Measurements from ENCODE around the gene SLC17A9.

The SLC17A9 gene

DNA sequence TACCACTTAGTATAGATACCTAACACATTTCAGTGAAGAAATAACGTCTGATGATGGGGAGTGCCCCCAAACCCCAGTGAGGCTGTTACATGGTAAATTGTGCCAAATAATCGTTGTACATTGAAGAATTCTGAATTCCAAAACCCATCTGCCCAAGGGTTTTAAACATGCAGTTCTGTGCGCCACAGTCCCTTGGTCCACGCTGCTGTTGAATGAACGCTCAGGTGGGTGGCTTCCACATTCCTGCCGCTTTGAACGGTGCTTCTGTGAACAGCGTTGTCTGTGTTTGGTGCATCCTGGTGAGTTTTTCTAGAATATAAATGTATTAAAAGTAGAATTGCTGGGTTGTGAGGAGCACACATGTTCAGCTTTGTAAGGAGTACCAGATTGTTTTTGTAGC lies 11.6 kb upstream of the SLC17A9 start:
- DNase-seq (ENCODE audit: low spot score): no peak

DNA sequence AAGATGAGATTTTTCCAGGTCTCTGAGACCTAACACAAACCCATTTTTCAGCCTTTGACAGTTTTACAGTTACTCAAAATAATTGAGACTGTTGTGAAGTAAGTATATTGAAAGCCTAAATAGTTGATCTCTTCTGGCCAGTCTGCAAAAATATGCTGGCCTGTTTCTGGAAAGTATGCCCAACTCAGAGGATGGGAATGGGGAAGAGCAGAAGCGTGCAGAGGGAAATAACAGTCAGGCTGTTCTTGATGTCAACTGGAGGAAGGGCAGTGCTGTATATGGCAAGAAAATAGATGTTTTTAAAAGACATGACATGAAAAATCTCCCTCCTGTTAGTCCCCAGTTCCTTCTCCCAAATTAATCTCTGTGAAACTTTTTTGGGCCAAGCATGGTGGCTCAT lies 10.7 kb upstream of the SLC17A9 start:
- no peak for DNase-seq (ENCODE audit: low spot score)

DNA sequence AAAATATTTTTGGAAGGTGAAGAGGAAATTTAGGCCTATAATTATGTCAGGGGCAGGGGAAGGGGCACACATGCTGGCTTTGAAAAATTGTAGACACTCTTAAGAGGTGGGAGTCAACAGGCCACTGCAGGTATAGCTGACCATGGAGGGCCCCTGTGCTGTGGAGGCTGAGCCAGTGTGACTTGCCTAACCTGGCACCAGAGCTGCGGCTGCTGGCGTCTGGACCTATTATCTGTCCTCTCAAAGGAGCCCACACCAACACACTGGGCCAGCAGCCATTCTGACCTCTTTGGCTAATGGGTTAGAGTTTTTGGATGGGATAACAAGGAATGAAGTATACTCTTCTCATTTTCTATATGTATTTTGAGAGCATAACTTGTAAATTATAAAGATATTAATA lies 10.1 kb upstream of the SLC17A9 start:
- DNase-seq (ENCODE audit: low spot score): no peak

DNA sequence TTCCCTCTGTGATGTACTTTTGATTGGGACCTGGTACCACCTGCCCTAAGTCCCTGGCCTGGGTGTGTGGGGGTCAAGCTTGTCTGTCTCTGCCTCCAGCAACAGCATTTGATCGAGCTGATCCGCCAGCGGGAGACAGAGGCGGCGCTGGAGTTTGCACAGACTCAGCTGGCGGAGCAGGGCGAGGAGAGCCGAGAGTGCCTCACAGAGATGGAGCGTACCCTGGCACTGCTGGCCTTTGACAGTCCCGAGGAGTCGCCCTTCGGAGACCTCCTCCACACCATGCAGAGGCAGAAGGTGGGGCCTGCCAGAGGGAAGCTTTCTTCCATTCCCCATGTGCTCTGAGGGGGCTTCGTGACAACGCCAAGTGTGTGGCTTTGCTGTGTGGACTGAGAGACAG lies 9.1 kb upstream of the SLC17A9 start:
- DNase-seq (ENCODE audit: low spot score): no peak

DNA sequence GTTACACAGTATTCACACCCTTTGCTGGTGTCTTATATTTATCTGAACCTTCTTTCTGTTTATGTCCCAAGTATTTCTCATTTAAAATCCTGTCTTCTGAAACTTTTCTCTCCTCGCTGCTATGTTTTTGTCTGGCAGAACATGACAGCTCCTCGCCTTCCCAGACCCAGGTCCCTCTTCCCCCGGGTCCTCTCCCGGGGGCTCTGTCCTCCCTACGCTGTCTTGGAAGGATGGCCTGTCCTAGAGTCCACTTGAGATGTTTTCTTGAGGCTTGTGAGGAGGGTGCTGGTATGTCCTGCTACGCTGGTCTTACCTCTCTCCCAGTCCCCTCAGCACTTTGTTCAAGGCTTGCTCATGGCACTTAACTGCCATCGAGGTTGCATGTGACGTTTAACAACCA lies 8.3 kb upstream of the SLC17A9 start:
- no peak for DNase-seq (ENCODE audit: low spot score)

DNA sequence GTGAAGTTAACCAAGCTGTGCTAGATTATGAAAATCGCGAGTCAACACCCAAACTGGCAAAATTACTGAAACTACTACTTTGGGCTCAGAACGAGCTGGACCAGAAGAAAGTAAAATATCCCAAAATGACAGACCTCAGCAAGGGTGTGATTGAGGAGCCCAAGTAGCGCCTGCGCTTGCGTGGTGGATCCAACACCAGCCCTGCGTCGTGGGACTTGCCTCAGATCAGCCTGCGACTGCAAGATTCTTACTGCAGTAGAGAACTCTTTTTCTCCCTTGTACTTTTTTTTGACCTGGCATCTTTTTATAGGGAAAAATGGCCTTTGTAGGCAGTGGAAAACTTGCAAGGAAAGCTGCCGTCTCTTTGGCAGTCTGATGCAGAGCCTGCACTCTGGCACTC lies 7.8 kb upstream of the SLC17A9 start:
- DNase-seq (ENCODE audit: low spot score): no peak

DNA sequence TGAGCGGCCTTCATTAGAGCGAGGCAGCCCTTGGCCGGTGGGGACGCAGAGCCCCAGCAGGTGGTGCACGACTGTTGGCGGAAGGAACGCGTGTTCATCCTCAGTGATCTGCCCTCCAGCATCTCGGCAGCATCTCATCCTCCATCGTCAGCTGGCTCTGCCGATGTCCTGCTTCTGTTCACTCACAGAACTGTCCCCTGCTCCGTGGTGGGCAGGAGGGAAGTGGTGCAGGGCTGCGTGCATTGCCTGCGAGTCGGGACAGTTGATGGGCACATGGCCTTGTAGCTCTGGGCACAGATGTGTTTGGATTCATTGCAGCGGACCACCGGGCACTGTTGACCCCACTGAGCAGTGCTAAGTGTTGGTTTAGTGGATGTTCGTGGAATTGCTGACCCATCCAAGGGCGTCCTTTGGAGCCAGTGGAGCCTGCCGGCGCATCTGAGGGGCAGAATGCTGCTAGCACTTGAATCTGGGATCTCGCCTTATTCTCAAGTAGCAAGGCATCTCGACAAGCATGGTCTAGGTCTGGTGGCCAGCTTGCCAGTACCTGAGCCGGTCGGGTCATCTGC lies 6.7 kb upstream of the SLC17A9 start:
- DNase-seq (ENCODE audit: low spot score): no peak

DNA sequence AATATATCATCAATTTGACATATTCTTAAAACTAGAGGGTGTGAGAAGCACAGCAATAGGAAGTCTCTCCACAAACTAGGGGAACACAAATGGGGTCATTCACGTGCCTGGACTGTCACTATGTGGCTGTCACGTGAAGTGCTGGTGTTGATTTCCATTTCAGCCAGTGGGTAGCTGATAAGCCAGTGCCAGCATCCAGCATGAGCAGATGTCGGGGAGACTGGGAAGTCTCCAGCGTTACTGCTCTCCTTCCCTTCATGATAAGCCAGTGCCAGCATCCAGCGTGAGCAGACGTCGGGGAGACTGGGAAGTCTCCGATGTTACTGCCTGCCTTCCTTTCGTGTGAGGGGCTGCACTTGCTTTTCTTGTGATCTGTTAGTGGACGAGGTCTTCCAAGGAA lies 5.6 kb upstream of the SLC17A9 start:
- no peak for DNase-seq (ENCODE audit: low spot score)

DNA sequence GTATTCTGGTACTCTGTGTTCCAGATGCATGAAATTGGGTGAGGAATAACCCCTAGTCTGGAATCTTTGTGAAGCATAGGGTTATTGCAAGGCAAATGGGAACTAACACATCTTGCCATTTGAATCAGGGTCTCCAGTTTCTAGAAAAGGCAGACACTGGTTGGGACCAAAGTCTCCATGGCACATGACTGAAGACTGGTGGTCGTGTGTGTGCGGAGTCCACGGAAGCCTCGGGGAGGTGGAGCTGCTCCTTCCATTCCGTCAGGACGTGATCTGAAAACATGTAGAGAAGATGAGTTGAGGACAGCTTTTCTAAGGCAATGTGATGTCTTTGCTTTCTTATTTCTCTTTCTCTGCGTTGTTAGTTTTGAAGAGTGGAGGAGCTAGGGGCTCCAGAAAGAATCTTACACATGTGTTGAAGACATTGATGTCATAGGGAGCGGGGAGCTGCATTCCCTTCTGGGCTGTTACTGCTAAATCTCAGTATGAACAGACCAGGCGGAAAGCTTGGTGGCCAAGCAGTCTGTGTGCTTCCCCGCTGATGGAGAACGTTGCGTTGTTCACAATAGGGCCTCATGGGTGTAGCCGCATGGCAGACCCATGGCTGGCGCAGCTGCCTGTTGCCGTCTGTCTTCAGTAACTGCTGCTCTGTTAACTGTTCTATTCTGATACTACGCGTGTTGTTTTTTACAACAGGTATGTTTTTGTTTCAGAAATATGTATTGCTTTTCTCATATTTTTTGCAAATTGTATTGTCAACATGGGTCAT lies 4.8 kb upstream of the SLC17A9 start:
- DNase-seq (ENCODE audit: low spot score): no peak

DNA sequence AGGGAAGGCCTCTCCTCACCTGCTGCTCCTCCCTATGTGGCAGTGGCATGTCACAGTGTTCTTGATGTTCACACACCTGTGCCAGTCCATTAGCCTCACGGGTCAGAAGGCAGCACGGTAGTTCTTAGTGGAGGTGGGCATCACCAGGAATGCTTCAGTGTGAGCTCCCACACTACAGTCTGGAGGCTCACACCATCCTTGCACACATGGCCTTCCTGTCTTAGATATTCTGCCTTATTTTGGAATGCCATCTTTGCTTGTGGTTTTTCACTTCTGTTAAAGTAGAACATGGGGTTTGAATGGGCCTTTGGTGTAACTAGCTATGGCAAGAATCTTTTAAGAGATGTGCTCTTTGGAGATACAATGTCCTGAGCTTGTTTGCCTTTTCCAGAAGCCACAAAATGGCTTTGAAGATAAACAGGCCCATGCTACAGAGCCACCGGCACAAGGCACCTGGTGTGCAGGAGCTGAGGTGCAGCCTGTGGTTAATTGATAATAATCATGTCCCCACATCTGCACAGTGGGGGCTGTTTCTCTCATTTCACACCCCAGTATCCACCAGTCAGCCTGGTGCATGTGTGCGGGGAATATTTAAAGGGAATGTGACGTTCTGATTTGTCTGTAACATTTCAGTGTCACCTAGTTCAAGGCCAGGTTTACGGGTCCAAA lies 3.2 kb upstream of the SLC17A9 start:
- DNase-seq (ENCODE audit: low spot score): no peak

DNA sequence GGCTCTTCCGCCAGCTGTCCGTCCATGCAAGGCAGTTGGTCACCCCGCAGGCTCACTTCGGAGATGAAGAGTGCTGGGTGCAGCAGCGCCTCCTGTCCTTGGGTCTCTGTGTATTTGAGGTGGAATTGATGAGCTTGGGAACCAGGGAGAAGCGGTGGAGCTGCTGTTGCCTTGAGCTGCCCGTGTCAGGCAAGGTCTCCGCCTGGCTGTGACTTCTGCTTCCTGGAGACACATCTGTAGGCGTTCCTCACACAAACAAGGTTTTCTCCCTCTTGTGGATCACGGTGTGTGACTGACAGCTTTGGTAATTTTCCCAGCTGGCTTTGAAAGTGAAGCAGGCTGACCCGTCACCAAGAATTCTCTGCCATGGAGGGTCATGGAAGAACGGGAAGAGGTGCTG lies 2.5 kb upstream of the SLC17A9 start:
- no peak for DNase-seq (ENCODE audit: low spot score)

DNA sequence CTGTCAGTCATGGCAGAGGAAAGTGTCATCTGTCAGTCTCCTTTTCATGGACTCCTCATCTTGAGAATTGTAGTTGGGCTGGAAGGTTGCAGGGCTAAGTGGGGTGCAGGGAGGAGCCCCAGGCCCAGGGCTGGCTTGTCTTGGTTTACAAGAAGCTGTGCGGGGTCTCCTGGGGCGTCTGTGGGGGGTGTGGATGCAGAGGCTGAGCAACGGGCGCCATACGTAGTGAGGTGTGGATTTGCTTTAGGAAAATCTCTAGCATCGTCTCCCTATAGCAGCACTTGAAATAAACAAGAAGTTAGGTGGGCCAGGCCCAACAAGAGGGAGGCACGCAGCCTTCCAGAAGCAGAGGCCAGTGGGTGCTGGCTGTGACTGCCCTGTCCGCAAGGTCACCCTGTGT lies 1.8 kb upstream of the SLC17A9 start:
- no peak for DNase-seq (ENCODE audit: low spot score)

DNA sequence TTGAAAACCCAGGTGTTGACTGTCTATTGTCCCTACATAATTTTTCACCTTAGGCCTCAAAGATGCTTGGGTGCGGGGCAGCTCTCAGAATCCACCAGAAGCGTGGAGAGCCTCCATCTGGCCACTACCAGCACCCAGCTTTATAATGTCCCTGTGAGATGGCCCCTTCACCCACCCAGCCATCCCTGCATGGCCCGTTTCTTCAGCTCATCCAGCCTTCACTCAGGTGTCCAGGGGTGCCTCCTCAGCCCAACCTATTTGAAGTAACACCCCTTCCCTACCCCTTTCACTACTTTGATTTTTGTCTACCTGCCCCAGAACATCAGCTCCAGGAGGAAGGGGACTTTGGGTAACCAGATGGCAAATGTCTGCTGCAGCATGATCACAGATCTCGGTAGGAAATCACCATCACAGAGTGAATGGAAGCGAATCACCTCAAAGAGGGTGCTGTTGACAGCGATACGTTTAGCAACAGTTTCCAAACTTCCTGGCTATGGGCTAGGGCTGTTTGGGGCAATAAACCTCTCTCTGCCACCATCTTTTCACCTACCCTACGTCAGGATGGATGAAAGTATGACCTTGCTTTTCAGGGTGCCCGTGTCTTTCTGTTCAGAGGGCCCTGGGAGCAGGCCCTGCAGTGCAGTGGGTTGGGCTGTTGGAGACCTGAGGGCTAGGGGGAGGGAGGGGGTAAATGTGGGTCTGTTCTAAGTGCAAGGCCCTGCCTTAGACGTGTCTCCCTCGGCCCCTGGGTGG lies 1.2 kb upstream of the SLC17A9 start:
- no peak for DNase-seq (ENCODE audit: low spot score)

DNA sequence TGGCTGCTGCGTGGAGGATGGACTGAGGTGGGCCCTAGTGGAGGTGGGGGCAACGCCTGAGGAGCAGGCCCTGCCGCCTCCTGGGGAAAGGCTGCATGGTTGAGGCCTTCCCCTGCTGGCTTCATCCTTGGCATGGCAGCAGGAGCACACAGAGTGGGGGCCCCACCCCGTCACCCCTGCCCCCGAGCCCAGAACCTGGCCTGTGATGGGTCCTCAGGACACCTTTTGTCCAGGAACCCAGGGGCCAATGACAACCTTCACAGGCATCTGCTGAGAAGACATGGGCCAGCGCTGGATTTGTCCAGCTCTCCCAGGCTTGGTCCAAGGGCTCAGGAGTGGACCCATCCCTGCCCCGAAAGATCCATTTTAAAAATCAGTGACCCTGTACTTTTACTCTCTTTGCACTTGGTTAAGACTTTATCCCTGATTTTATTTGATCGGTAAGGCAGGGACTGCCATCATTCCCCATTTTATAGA lies 575 bp upstream of the SLC17A9 start:
- no peak for DNase-seq (ENCODE audit: low spot score)

DNA sequence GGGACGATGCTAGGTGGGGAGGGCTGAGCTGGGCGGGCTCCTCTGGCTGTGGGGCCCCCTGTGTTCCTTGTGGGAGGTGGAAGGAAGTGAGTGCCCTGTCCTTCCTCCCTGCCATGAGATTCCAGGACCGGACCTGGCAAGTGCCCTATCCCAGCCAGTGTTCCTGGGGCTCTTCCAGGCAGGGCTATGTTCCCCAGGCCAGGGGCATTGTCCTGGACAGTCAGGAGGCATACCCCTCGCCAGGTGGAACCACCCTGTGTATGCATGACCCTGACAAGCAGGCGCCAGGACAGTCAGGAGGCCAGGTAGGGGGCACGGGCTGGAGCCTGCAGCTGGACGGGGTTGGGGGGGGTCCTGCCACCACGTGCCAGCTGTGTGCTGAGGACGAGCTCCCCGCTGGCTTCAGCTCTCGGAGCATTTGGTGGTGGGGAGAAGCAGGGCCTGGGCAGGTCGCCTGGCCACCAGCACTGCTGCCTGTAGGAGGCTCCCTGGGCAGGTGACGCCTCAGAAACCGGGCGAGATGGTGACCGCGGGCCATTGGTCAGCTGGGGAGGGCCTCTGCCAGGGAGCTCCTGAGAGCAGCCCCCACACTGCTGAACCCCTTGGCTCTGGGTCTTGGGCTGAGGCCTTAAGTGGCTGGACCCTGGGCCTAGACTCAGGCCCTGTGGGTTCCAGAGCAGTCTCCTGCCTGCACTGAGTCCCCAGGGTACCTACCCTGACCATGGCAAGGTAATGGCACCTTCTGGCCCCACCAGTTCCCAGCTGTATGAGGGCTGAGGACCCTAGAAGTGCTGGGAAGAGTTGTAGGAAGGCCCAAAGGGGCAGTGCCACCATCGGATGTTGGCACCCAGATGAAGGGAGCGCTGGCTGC lies 694 bp downstream of the SLC17A9 start:
- peak; percentile 50 for DNase-seq (ENCODE audit: low spot score)

DNA sequence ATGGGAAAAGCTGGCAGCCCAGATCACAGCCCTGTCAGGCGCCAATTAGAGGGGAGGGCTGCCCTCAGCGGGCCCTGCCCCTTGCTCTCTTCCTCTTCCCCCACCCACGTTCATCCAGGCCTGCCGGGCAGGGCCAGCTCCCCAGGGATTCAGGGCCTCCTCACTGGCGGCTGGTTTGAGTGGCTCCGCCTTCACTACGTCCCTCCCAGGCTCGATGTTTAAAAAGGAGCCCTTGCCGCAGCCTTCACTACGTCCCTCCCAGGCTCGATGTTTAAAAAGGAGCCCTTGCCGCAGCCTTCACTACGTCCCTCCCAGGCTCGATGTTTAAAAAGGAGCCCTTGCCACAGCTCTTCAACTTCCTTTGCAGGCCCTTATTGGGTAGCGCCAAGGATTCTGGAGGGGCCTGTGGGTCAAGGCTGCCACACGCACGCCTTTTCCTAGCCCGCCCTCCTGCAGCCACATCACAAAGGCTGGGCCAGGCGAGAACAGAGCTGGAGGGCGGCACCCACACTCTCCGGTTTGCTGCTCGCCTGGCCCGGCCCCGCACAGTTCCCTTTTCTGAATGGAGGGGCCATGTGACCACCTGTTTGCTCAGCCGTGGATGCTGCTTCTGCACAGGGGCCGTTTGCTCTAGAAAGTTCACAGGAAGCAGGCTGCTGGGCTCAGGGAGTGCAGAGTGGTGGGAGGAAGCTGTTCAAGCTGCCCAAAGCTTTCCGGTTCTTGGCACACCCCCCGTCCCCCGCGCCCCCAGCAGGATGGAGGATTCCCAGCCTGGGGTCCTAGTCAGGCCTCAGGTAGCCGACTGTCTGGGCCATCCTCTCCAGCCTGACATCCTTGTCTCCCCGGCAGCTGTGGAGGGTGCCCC lies 1.6 kb downstream of the SLC17A9 start:
- DNase-seq (ENCODE audit: low spot score): peak; percentile 83

DNA sequence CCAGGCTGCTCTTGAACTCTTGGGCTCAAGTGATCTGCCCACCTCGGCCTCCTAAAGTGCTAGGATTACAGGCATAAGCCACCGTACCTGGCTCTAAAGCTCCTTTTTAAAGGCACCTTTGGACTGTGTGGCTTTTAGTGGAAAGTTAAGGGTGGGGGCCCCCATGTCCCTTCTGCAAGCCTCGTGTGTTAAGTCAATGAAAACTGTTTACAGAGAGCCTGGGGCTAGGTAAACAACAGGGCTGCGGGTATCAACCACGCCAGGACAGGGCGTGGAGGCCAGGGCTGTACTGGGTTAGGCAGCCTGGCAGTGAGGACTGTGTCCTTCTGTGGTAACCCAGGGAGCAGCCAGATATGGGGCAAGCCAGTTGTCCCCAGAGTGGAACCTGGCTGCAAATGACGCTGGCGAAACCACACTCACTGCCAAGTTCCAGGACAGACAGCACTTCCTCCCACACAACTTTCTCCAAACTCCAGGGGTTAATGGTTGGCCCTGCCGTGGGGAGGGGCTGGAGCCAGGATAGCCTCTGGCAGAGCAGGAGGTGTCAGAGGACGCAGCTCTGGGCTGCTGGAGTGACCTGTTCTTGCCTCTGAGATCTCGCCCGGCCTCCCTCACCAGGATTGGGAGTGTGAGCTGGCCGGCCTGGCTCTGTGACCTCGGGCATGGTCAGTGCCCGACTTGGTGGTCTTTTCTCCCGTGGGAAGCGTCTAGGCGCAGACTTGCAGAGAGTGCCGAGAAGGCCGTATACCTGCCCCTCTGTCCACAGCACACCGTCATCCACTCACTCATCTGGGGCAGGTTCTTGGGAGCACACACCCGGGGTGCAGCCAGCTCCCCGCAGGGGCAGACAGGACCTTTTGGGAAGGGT lies 3.2 kb downstream of the SLC17A9 start:
- DNase-seq (ENCODE audit: low spot score): peak; percentile 41

DNA sequence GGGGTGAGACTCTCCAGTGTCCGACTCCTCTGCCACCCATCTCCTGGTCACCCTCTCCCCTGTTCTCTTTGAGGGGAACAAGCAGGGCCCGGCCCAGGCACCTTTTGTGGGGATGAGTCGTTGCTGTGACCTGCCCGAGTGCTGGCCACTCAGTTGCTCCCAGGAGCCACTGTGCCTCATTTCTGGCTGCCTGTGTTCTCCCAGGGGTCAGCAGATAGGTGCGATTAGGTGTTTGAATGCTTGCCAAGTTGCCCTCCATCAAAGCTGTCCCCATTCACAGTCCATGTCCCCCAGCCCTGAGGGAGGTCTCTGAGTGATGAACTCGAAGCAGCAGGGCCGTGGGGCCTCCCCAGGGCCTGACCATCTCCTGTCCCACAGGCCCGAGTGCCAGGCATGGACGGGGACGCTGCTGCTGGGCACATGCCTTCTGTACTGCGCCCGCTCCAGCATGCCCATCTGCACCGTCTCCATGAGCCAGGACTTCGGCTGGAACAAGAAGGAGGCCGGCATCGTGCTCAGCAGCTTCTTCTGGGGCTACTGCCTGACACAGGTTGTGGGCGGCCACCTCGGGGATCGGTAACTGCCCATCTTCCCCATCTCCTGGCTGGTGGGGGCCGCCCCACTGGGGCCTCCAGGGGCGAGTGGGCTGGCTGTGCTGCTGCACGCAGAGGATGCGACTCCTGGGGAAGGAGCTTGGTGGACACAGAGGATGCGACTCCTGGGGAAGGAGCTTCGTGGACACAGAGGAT lies 4.1 kb downstream of the SLC17A9 start:
- no peak for DNase-seq (ENCODE audit: low spot score)
